Measurements from ENCODE around the gene TRAF5.
"Not testable (repeated sequence)": the region's sequence is repeated elsewhere in the genome, so short reads cannot be mapped to it uniquely, and the experiment has no call there.

Gene TRAF5, protein sequence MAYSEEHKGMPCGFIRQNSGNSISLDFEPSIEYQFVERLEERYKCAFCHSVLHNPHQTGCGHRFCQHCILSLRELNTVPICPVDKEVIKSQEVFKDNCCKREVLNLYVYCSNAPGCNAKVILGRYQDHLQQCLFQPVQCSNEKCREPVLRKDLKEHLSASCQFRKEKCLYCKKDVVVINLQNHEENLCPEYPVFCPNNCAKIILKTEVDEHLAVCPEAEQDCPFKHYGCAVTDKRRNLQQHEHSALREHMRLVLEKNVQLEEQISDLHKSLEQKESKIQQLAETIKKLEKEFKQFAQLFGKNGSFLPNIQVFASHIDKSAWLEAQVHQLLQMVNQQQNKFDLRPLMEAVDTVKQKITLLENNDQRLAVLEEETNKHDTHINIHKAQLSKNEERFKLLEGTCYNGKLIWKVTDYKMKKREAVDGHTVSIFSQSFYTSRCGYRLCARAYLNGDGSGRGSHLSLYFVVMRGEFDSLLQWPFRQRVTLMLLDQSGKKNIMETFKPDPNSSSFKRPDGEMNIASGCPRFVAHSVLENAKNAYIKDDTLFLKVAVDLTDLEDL

DNA sequence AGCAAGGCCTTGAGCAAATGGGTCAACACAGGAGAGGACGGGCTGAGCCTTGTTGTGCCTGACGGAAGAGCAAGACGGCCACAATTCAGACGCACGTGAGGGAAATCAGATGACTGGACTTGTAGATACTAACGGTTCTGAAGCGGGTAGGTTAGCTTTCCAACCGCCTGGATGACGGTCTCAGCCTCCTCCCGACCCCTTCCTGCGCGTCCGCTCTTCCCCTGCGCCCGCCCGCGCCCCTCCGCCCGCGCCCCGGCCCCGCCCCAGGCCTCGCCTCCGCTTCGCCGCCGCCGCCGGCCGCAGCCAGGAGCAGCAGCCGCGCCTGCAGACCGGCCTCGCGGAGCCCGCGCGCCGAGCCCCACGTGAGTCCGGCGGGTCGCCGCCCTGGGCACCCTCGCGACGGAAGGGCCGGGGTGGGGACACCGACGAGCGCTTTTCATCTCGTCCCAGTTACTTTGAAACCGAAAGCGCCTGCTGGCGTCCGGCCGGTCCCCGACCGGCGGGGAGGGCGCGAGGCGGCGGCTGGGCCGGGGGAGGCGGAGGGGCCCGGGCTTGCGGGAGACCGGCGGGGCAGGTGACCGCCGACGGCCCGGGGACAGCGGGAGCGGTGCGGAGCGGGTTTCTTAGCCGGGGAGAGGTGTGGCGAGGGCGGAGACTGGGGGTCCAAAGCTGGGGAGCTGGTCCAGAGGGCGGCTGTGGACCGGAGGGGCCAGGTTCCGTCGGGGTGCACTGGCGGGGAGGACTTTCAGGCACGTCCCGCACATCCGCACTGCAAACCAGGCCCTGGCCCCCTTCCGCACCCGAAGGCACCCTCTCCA is at the start of gene TRAF5:
TSS of gene TRAF5 (plus strand) at position 306 of the 818 bp plus-strand sequence. CDS start 26,407 bp downstream, outside the sequence.
- in situ Hi-C loops (cut with MboI; ENCODE audit: low sequenced_read_pairs): loop anchor here (25.0 kb wide), 1 partner anchor 311 kb away; no protein-coding TSS in a partner anchor

DNA sequence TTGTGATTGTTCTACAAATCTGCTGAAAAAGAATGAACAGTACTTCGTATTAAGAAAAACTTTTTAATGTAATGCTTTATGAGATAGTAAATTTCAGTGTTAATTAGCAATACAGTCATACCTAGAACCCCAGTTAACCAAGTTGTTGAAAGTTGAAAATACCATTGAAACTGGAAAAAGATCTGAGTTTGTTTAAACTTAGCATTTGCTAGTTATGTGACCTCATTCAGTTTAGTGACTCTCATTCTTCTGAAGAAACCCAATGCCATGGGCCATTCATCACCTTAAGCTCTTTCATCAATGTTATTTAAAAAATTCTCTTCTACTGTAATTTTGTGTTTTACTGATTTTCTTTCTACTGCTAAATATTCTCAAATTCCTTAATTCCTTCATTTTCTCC is 47.3 kb upstream of the TRAF5 start:
- in situ Hi-C loops (cut with MboI; ENCODE audit: low sequenced_read_pairs): no loop called here

DNA sequence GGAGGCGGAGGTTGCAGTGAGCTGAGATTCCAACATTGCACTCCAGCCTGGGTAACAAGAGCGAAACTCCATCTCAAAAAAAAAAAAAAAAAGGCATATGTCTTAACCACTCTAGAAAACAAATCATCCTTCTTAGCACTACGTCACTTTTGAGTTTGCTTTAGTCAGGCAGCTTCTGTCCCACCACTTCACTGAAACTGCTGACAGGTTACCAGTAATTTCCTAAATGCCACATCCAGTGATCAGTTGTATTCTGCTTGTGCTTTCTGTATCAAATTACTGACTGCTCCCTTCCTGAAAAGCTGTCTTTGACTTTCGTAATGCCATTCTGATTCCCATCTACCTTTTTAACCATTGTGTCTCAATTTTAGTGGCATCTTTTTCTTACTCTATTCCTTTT is 45.7 kb upstream of the TRAF5 start:
- in situ Hi-C loops (cut with MboI; ENCODE audit: low sequenced_read_pairs): no loop called here

DNA sequence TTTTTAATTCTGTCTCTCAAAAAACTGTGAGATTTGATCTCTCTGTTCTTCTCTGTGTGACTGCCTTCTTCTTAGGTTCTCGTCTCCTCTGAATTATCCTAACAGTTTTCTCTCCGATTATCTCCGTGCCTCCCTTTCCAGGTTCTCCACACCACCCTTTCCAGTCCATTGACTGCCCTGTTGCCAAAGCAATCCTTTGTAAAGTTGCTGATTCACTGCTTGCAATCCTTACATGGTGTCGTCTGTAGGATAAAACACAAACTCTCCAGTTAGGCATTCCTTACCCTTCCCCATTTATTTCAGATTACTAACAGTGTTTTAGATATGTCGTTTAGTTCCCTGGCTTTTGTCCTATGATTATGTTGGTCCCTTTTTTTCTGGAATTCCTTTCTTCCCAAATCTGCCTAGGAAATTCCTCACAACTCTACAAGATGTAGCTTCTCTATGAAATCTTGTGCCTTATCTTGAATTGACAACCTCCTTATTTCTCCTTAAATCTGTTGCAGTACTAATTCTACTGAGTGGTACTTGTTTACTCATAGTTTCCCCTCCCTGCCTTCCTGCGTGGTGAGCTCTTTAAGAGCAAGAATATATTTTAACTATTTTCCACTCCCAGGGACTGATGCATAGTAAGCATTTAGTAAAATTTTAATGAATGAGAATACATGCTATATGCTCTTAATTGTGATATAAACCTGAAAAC is 45.2 kb upstream of the TRAF5 start:
- in situ Hi-C loops (cut with MboI; ENCODE audit: low sequenced_read_pairs): no loop called here

DNA sequence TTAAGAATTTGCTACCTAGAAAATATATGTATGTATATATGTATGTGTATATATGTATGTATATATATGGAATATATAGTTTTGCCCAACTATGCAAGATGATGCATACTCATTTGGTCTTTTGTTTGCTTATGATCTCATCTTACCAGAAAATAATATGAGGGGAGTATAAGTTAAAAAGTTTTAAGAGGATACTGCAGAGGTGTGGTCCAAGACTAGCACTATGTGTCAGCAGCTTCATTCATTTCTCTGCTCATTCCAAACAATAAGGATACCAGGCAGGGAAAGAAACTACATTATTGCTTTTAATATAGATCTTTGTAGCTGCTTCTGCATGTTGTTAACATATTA is 44.6 kb upstream of the TRAF5 start:
- in situ Hi-C loops (cut with MboI; ENCODE audit: low sequenced_read_pairs): no loop called here

DNA sequence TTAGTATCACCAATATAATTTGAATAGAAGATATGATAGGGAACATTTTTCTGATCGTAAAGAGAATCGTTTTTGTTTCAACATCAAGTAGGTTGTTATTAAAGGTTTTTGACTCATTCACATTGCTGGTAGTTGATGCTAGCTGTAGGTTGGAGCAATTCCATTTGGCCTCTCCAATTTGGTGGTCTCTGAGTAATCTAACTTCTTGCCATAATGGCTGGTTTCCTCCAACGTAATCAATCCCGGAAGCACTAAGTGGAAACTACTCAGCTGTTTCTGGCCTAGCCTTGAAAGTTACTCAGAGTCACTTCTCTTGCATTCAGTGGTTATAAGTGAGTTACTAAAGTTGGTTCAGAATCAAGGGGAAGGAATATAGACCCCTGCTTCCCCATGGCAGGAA is 41.4 kb upstream of the TRAF5 start:
- in situ Hi-C loops (cut with MboI; ENCODE audit: low sequenced_read_pairs): no loop called here

DNA sequence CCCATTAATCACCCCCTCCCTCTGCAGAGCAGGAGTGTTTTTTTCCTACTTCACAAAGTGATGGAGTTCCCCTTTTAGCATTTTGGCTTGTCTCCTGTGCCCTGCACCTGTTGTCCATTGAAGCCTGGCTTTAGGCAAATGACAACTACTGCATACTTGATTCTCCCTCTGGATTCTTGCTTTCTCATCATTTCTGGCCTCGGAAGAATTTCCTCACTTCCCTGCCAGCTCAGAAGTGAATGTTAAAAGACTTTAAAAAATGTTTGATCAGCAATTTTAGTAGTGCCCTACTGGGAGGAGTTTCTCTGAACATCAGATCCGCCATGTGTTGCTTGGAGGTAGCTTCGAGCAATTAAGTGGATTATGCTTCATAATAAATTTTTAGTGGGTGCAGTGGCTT is 39.4 kb upstream of the TRAF5 start:
- in situ Hi-C loops (cut with MboI; ENCODE audit: low sequenced_read_pairs): no loop called here

DNA sequence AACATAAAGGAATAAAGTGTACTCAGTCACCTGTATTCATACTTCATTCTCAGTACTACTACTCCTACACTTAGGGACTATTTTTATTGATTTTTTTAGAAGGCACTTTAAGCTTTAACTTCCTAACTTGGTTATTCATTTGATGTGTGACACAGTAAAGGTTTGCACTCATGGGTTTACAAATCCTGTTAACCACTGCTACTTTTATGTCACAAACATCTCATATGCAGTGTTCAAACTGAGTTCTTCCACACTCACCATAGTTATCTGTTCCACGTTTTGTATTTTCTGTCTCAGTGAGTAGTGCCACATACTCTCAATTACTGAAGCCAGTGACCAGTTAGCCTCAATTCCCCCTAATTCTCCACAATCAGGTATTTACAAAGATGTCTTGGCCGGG is 34.2 kb upstream of the TRAF5 start:
- in situ Hi-C loops (cut with MboI; ENCODE audit: low sequenced_read_pairs): no loop called here

DNA sequence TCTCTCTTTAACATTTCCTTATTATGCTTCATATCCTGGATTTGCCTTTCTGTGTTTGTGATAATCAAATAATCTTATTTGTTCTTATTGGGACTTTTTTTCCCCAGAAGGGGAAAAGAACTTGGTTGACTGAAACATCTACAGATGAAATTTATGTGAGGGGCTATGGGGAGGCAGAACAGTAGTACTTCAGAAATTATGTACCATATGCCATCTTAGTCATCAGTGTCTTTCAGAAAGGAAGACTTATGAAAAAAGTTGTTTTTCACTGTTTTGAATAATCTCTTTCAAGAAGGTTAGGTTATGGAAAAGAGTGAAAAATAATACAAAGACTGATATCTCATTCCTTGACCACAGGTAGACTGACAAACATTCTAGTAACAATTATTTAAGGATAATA is 30.2 kb upstream of the TRAF5 start:
- in situ Hi-C loops (cut with MboI; ENCODE audit: low sequenced_read_pairs): no loop called here

DNA sequence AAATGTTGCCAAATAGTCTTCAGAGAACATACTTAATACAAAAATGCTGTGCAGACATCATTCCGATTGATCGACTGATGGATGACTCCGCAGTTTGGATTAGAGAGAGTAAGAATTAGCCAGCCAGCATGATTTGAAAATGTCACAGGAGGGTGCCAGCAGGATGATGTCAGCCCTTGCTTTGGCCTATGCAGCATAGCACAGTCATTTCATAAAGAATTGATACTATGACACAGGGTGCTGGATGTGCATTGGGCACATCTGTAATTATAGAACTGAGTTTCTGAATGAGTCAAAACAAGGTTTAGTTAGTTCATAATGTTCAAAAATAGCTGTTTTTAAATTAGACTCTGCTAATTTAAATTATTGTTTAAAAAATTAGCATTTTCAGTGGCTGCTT is 21.6 kb upstream of the TRAF5 start:
- in situ Hi-C loops (cut with MboI; ENCODE audit: low sequenced_read_pairs): no loop called here

DNA sequence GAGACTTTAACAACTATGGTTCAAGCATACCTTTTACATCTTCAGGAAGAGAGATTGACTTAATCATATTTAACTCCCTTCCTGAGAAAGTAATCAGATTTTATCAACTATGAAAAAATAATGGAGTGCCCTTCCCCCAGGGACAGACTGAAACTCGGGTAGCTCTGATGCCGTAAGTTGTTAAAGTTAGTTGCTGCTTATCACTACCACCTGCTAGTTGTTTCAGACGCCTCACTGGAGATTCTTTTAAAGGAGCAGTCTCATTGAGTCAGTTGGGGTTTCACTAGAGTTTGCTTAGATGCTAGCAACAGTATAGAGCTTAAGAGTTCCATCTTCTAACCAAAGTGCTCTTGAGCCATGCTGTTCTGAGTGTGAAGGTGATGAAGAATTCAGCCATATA is 17.0 kb upstream of the TRAF5 start:
- in situ Hi-C loops (cut with MboI; ENCODE audit: low sequenced_read_pairs): no loop called here

DNA sequence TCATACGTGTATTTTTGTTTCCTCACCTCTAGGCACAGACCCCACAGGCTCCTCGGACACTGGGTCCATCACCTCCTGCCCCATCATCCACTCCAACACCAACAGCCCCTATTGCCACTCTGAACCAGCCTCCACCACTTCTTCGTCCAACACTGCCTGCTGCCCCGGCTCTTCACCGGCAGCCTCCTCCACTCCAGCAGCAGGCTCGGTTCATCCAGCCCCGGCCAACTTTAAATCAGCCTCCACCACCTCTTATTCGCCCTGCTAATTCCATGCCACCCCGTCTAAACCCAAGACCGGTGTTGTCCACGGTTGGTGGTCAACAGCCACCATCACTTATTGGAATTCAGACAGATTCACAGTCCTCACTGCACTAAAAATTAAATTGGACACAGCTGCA is 13.2 kb upstream of the TRAF5 start:
- in situ Hi-C loops (cut with MboI; ENCODE audit: low sequenced_read_pairs): no loop called here

DNA sequence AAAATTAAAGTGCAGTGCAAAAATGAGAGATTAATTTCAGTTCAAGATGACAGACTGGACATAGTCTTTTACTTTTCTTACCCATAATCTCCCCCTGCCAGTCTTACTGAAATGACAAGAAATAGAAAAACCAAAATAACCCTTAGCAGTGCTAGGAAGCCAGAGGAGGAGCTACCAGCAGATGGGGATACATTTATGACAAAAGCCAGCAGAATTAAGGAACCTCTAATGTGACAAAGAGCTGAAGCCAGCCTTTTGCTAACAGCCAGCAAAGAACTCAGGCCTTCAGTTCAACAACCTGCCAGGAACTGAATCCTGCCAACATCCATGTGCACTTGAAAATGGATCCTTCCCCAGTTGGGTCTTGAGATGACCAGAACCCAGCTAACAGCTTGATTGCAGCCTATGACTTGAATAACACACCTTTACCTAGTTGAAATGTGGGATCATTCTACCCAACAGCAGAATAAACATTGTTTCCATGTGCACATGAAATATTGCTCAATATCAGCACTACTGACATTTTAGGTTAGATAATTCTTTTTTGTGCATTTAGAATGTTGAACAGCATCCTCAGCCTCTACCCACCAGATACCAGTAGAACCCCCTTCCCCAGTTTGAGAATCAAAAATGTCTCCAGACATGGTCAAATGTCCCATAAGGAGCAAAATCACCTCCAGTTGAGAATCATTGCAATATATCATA is 7.9 kb upstream of the TRAF5 start:
- in situ Hi-C loops (cut with MboI; ENCODE audit: low sequenced_read_pairs): no loop called here

DNA sequence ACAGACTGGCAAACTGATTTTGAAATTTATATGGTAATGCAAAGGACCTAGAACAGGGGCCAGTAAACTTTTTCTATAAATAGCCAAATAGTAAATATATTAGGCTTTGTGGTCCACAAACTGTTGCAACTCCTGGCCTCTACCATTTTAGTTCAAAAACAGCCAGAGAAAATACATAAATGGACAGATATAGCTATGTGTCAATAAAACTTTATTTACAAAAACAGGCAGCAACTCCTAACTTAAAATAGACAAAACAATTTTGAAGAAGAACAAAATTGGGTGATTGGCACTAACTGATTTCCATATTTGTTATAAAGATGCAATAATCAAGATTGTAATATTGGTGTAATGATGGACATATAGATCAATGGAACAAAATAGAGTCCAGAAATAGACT is 6.7 kb upstream of the TRAF5 start:
- in situ Hi-C loops (cut with MboI; ENCODE audit: low sequenced_read_pairs): no loop called here

DNA sequence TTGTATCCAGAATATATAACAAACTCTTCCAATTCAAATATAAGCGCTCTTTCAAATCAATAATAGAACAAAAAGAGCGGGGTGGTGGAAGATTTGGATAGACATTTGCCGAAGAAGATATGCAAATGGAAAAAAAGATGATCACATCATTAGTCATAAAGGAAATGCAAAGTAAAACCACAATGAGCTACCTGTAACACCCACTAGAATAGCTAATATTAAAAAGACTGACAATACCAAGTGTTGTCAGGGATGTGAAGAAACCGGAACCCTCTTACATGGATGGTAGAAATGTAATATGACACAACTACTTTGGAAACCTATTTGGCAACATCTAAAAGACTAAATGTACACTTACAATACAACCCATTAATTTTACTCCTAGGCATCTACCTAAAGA is 5.7 kb upstream of the TRAF5 start:
- in situ Hi-C loops (cut with MboI; ENCODE audit: low sequenced_read_pairs): no loop called here

DNA sequence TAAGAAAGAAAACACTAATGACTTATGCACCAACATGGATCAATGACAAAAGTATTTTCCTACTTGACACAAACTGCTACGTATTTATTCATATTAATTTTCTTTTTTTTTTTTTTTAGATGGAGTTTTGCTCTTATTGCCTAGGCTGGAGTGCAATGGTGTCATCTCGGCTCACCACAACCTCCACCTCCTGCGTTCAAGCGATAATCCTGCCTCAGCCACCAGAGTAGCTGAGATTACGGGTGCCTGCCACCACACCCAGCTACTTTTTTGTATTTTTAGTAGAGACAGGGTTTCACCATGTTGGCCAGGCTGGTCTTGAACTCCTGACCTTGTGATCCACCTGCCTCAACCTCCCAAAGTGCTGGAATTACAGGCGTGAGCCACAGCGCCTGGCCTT is 5.0 kb upstream of the TRAF5 start:
- in situ Hi-C loops (cut with MboI; ENCODE audit: low sequenced_read_pairs): not testable (repeated sequence)

DNA sequence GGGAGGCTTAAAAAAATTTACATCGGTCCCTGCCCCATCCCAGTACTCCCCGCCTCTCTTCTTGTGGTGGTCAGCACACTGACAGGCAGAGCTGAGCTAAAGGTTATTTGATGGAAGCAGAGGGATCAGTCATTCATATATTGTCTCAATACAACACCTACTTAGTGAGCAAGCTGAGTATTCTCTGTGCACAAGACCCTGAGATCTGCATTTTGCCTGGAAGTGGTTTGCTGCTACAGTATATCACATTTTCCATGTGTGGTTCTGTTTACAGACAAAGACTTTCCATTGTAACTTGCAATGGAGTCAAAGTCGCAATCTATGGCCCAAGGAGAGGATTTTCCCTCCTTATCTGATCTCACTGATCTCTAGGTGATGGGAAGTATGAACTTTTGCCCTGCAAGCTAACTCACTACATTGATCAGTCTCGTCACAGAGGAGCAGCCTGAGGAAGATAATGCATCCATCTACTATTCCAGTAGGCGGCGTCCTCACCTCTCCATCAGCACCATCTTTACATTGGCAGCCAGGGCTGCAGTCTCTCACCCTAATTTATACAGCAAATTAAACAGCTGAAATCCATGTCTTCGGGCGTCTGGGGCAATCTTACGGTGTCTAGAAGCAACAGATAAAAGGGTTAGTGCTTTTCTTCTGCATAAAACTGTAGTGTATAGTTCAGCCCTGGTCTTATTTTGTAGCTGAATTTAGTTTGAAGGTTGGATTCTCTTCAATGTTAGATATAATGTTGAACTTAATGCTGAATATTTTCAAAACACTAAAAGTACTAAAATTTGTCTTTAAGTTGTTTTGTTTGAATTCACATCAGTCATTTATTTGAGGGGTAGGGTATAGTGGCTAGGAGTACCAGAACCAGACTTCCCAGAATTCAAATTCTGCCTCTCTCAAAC is 3.2 kb upstream of the TRAF5 start:
- in situ Hi-C loops (cut with MboI; ENCODE audit: low sequenced_read_pairs): no loop called here

DNA sequence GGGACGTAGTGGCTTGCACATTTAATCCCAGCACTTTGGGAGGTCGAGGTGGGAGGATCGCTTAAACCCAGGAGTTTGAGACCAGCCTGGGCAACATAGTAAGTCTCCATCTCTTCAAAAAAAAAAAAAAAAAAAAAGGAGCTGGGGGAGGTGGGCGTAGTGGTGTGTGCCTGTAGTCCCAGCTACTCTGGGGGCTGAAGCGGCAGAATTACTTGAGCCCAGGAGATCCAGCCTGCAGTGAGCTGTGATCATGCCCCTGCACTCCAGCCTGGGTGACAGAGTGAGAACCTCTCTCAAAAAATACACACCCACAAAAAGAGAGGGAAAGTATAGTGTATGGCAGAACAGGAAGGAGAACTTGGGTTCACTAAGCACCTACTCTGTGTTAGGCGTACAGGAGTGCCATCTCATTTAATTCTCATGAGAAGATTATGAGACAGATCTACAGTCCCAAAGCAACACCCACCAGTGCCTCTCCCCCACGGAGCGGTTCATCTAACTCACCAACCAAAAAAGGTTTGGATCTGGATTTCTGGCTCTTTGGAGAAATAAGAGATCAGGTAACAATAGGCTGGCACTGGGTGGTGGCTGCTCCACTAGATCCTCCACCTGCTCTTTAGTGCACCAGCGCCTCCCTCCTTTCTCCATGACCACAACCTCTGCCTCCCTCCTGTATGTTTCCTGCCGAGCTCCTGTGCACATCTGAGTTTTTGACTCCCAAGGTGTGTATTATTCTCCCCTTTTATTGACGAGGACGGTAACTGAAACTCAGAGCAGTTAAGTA is 1.4 kb upstream of the TRAF5 start:
- in situ Hi-C loops (cut with MboI; ENCODE audit: low sequenced_read_pairs): loop anchor here (25.0 kb wide), 1 partner anchor 312 kb away; no protein-coding TSS in a partner anchor

DNA sequence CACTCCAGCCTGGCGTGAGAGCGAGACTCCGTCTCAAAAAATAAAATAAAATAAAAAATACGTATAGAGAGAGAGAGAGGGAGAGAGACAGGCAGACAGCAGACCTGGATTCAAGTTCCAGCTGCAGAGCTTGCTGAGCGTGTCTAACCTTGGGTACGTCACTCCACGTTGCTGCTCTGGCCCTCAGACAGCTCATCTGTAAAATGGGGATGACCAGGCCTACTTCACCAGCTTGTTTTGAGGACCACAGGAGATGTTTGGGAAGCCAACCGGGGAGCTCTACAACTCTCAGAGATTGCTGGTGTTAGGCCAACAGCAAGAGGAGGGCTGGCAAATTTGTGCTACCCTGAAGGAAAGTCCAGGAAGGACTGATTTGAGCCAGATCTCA is 499 bp upstream of the TRAF5 start:
- in situ Hi-C loops (cut with MboI; ENCODE audit: low sequenced_read_pairs): loop anchor here (25.0 kb wide), 1 partner anchor 311 kb away; no protein-coding TSS in a partner anchor

Measured in HL-60/S4 treated with phorbol 12-myristate 13-acetate at 8.2 ng/mL for 4 days and 3 days (cell line).